Measurements from ENCODE around the gene TTLL3. TPM values are rescaled to one million over a fixed set of nuclear protein-coding genes. Genes with fewer than 3 reads are reported as not detected.
"Not testable (repeated sequence)": the region's sequence is repeated elsewhere in the genome, so short reads cannot be mapped to it uniquely, and the experiment has no call there.

TTLL3 gene
- total RNA-seq, 1 experiment from 2014 or later: 1.4 TPM

DNA sequence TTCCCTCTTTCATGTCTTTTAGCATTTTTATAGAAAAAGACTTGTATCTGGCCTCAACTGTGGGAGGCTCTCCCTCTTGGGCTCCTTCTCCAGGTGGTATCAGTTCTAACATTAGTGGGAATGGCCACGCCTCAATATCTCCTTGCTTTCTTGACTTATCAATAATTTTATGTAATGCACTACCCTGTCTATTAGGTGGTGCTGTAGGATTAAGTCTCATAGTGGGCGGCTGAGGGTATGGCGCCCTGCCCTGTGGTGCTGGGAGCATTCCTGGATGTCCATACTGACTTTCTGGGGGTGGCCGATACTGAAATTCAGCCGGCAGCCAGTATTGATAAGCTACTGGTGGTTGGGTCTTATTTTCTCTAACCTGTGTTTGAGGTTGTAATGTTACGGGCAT lies 42.5 kb downstream of the TTLL3 start:
- no peak for DNase-seq (ENCODE audit: low read depth)

DNA sequence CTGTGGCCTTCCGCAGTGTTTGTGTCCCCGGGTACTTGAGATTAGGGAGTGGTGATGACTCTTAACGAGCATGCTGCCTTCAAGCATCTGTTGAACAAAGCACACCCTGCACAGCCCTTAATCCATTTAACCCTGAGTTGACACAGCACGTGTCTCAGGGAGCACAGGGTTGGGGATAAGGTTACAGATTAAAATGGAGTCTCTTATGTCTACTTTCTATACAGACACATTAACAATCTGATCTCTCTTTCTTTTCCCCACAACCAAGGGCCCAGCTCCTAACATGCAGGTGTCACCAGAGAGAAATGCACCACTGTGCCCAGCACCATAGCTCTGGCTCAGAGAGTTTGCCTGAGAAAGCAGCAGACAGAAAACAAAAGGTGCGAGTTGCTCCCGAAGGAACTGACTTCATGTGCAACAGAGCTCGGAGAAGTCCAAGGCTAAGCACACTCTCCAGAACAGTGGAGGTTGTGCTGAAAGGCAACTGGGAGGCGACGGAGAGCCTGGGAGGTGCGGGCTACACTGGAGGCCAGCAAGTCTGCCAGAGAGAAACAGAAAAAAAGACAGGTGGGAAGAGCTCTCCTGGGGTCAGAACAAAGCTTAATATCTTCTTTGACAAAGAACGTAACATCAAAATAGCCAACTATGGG lies 44.4 kb downstream of the TTLL3 start:
- in situ Hi-C loops (cut with HindIII; ENCODE audit: low pct_unique_long_range_greater_than_20kb, low sequenced_read_pairs); DNase-seq (ENCODE audit: low read depth): not testable (repeated sequence)

More for the DNA sequence above, 42.5 kb downstream of the TTLL3 start:
- in situ Hi-C loops (cut with HindIII; ENCODE audit: low pct_unique_long_range_greater_than_20kb, low sequenced_read_pairs): no loop called here

DNA sequence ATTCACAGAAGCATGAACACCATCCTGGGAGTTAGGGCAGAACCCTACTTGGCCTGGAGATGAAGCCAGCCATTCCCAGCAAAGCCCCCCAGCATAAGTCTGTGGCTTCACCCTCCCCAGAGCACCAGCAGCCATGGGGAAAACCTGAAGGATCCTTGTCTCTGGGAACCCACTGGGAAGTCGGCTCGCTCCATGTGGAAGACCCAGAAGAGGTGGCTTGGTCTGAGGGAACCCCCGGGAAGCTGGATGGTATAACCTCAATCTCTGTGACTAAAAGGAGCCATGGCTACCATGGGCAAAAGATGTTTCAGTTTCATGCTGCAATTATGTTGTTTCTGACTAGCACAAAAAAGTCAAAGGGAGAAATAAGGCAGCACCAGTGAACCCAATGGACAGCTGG lies 45.5 kb downstream of the TTLL3 start:
- no peak for DNase-seq (ENCODE audit: low read depth)
- in situ Hi-C loops (cut with HindIII; ENCODE audit: low pct_unique_long_range_greater_than_20kb, low sequenced_read_pairs): no loop called here

DNA sequence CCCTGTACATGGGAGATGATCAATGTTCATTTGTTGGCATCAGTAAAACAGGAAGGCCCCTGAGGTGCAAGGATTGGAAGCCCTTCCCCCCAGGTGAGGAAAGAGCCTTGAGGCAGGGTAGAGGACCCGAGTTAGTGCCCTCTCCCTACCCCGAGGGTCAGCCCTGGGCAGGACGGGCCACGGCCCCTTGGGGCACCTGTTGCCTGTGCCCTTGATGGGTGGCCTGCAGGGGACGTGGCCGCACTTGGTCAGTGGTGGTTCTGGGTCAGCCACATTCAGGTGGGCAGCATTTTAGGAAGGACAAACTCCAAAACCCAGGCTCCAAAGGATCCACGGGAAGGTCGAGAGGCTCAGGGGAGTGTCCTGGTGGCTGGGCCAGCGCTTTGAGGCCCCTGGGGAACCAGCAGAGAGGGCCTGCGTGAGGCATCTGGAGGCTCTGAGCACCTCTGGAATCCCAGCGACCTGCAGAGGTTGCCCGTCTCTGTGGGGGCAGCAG lies 49.5 kb downstream of the TTLL3 start:
- in situ Hi-C loops (cut with HindIII; ENCODE audit: low pct_unique_long_range_greater_than_20kb, low sequenced_read_pairs): no loop called here
- no peak for DNase-seq (ENCODE audit: low read depth)

DNA sequence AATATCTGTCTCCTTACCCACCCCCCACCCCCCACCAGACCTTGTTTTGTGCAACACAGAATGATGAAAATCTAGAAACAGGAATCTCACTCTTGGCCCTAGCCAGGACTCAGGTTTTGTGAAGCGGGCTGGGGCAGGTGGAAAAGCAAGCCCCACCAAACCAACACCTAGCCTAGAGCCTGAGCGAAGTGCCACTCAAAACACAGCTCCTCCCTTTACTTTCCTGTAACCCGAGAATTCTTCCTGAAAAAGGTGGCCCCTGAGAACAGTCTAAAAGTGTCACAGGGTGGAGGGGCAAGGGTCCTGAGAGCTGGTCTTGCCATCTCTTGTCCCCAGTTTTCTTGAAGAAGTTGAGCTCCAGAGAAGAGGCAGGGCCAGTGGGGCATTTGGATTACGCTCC lies 51.1 kb downstream of the TTLL3 start:
- no peak for DNase-seq (ENCODE audit: low read depth)
- in situ Hi-C loops (cut with HindIII; ENCODE audit: low pct_unique_long_range_greater_than_20kb, low sequenced_read_pairs): no loop called here

DNA sequence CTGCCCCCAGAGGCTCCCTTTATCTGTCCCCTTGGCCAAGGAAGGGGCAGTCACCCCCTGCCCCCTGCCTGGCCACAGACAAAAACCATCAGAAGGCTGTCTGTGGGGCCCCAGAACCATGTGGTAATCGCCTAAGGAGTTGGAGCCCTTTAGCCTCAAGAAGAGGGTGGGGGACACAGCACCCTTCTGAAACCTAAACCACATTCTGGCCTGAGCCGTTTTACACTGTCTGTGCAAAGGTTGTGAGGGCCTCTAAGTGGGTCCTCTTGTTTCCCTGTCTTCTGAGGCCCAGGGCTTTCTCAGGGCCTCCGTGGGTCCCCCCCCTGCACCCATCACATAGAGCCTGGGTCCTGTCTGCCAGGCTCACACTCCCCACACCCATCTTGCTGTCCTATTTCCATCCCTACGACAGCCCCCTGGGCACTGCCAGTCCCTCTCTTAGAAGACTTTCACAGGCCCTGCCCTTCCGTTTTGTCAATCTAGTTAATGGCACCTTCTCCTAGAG lies 51.6 kb downstream of the TTLL3 start:
- in situ Hi-C loops (cut with HindIII; ENCODE audit: low pct_unique_long_range_greater_than_20kb, low sequenced_read_pairs): no loop called here
- DNase-seq (ENCODE audit: low read depth): no peak

DNA sequence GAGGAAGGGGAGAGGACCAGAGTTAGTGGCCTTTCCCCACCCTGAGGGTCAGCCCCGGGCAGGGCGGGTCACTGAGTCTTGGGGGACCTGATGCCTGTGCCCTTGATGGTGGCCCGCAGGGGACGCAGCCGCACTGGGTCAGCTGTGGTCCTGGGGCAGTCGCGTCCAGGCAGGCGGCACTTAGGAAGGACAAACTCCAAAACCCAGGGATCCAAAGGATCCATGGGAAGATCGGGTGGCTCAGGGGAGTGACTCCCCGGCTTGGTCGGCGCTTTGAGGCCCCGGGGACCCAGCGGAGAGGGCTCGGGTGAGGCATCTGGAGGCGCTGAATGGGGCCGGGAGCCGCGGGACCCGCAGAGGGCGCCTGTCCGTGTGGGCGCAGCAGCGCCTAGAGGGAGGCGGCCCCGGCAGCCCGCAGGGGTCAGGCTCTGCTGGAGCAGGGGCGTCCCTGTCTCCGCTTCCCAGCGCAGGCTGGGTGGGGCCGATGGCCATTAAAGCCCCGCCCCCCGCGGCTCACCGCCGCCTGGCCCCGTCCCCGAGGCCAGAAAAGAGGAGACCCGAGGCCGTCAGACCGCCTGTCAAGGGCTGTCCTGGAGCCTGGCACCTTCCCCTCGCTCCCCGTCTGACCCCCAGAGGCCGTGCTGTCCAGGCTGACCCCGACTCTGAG lies 52.5 kb downstream of the TTLL3 start:
- in situ Hi-C loops (cut with HindIII; ENCODE audit: low pct_unique_long_range_greater_than_20kb, low sequenced_read_pairs): no loop called here

DNA sequence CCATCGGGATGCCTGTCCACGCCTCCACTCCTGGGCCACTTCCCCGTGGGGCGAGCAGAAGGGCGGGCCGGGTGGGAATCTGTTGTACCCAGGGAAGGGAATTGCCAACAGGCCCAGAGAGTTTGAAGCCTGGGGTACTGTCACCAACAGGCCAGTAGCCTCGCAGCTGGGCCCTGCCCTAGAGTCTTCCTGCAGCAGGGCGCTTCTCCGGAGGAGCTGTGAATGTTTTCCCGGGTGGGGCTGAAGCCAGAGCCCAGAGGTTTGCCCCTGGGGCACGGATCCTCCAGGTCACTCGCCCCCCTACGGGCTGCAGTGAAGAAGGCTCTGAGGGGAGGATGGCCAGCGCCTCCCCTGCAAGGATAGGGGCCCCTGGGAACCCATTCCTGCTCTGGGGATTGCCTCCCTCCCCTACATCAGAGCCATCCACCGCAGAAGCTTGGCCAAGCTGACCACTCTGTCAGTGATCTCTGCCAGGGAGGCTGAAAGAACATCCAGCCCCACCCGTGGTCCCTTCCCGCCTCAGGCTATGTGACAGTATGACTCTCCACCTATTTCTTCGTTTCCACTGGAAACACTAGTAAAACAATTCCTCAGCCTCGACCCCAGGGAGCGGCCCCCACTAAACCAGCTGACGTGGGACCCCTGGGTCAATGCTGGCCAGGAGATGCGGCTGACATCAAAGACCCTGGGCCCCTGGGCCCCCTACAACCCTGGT lies 53.2 kb downstream of the TTLL3 start:
- in situ Hi-C loops (cut with HindIII; ENCODE audit: low pct_unique_long_range_greater_than_20kb, low sequenced_read_pairs): no loop called here

More for the DNA sequence above, 52.5 kb downstream of the TTLL3 start:
- DNase-seq (ENCODE audit: low read depth): no peak

DNA sequence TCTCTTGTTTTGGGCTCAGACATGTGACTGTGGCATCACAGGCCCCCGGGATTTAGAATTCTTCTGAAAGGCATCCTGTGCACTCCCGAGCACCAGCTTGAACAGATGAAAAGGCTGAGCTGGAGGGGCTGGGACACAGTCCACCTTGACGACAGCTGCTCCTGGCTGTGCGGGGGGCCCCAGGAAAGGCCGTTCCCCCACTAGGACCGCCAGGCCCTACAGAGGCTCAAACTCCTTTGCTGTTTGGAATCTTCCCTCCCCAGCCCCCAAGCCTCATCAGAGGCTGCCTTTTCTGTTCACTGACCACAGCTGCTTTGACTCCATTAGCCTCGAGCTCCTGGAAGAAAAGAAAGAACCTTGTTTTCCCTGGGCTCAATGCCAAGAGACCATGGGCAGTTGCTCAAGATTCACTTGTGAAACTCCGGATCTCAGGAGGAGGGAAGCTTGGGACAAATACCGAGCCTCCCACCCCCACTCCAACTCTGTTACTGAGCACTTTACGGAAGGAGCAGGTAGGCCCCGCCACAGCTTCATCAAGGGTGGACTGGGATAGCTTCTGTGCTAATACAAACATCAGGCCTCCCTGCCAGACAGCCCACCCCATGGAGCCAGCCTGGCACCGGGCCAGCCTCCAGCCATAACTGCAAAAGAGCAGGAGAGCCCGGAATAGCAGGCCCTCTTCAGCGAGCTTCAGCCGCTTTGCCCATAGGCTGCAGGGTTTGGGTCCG lies 54.3 kb downstream of the TTLL3 start:
- DNase-seq (ENCODE audit: low read depth): peak; percentile 8
- in situ Hi-C loops (cut with HindIII; ENCODE audit: low pct_unique_long_range_greater_than_20kb, low sequenced_read_pairs): no loop called here

More for the DNA sequence above, 53.2 kb downstream of the TTLL3 start:
- DNase-seq (ENCODE audit: low read depth): no peak

DNA sequence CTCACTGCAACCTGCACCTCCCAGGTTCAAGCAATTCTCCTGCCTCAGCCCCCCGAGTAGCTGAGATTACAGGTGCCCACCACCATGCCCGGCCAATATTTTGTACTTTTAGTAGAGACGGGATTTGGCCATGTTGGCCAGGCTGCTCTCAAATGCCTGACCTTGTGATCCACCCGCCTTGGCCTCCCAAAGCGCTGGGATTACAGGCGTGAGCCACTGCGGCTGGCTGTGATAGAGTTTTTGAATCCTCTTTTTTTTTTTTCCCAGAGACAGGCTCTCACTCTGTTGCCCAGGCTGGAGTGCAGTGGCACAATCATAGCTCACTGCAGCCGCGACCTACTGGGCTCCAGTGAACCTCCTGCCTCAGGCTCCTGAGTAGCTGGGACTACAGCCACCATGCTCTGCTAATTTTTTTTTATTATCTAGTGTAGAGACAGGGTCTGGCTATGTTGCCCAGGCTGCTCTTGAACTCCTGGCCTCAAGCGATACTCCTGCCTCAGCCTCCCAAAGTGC lies 55.1 kb downstream of the TTLL3 start:
- DNase-seq (ENCODE audit: low read depth); in situ Hi-C loops (cut with HindIII; ENCODE audit: low pct_unique_long_range_greater_than_20kb, low sequenced_read_pairs): not testable (repeated sequence)

DNA sequence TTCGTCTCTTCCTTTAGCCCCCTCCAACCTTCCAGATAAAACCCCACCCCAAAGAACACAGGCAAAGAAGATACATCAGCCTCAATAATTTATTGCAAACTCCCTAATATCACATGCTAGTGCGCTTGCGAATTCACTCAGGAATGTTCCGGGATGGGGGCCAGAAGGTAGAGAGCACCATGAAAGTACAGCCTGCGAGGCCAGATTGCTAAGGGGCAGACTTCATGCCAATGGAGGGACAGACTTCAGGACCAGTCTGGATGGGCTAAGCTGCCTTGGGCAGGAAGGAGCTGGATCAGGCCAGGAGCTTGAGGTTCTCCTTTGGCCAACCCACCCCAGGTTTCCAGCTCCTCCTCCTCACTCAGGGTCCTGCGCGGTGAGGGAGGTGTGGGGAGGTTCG lies 56.6 kb downstream of the TTLL3 start:
- in situ Hi-C loops (cut with HindIII; ENCODE audit: low pct_unique_long_range_greater_than_20kb, low sequenced_read_pairs): no loop called here
- no peak for DNase-seq (ENCODE audit: low read depth)

DNA sequence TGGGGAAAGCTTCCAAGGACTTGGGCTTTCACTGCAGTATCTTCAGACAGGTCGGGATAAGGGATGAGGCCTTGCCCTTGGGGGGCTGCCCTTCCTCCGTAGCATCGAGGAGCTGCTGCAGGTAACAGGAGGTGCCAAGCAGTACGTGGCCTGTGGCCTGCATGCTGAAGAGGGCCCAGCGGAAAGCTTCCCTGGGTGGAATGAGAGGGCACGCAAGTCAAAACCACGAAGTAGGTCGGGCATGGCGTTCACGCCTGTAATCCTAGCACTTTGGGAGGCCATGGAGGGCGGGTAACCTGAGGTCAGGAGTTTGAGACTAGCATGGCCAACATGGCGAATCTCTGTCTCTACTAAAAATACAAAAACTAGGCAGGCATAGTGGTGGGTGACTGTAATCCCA lies 57.0 kb downstream of the TTLL3 start:
- in situ Hi-C loops (cut with HindIII; ENCODE audit: low pct_unique_long_range_greater_than_20kb, low sequenced_read_pairs): no loop called here
- no peak for DNase-seq (ENCODE audit: low read depth)

DNA sequence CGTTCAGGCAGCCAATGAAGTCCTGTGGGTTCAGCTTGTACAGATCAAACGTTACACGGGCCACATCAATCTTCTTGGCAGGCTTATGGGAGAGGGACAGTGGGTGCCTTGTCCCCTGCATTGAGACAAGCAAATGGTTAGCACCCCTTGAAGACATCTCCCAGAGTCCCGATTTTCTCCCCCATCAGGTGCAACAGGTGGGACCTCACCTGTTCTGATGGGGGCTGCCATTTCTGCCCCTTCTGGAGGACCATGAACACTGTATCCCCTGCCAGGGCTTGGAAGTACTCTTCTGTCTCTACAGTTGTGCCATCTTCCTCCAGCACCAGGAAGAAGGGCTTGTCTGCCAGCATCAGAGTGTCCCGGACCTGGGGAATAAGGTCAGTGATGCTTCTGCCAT lies 59.9 kb downstream of the TTLL3 start:
- in situ Hi-C loops (cut with HindIII; ENCODE audit: low pct_unique_long_range_greater_than_20kb, low sequenced_read_pairs): no loop called here
- no peak for DNase-seq (ENCODE audit: low read depth)

DNA sequence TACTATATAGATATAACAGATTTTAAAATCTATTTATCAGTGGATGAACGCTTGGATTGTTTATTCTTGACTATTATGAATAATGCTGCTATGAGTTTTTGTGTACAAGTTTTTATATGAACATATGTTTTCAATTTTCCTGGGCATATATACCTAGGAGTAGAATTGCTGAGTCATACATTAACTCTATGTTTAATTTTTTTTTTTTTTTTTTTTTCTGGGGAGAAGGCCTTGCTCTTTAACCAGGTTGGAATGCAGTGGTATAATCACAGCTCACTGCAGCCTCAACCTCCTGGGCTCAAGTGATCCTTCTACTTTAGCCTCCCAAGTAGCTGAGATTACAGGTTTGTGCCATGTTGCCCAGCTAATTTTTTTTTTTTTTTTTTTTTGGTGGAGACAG lies 60.9 kb downstream of the TTLL3 start:
- in situ Hi-C loops (cut with HindIII; ENCODE audit: low pct_unique_long_range_greater_than_20kb, low sequenced_read_pairs): no loop called here
- peak; percentile 34 for DNase-seq (ENCODE audit: low read depth)

DNA sequence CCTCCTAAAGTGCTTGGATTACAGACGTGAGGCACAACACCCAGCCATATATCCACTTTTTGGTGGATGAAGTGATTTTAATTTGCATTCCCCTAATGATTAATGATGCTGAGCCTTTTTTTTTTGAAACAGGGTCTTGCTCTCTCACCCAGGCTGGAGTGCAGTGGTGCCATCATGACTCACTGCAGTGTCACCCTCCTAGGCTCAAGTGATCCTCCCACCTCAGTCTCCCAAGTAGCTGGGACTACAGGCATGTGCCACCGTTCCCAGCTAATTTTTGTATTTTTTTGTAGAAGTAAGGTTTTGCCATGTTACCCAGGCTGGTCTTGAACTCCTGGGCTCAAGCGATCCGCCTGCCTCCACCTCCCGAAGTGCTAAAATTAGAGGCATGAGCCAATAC lies 62.0 kb downstream of the TTLL3 start:
- in situ Hi-C loops (cut with HindIII; ENCODE audit: low pct_unique_long_range_greater_than_20kb, low sequenced_read_pairs); DNase-seq (ENCODE audit: low read depth): not testable (repeated sequence)

DNA sequence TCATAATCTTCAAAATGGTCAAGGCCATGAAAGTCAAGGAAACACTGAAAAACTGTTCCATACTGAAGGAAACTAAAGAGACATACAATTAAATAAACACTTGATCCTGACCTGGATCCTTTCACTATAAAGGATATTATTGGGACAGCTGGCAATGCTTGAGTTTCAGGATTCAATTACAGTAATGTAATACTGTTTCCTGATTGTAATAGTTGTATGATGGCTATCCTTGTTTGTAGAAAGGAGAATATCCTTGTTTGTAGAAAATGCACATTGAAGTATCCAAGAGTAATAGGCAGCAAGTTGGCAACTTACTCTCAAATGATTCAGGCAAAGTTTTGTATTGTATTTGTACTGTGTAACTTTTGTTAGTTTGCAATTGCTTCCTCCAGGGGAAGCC lies 65.4 kb downstream of the TTLL3 start:
- no peak for DNase-seq (ENCODE audit: low read depth)
- in situ Hi-C loops (cut with HindIII; ENCODE audit: low pct_unique_long_range_greater_than_20kb, low sequenced_read_pairs): no loop called here

DNA sequence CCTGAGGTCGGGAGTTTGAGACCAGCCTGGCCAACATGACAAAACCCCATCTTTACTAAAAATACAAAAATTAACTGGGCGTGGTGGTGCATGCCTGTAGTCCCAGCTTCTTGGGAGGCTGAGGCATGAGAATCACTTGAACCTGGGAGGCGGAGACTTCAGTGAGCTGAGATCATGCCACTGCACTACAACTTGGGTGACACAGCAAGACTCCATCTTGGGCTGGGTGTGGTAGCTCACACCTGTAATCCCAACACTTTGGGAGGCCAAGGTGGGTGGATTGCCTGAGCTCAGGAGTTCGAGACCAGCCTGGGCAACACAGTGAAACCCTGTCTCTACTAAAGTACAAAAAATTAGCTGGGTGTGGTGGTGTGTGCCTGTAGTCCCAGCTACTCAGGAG lies 66.2 kb downstream of the TTLL3 start:
- DNase-seq (ENCODE audit: low read depth); in situ Hi-C loops (cut with HindIII; ENCODE audit: low pct_unique_long_range_greater_than_20kb, low sequenced_read_pairs): not testable (repeated sequence)

DNA sequence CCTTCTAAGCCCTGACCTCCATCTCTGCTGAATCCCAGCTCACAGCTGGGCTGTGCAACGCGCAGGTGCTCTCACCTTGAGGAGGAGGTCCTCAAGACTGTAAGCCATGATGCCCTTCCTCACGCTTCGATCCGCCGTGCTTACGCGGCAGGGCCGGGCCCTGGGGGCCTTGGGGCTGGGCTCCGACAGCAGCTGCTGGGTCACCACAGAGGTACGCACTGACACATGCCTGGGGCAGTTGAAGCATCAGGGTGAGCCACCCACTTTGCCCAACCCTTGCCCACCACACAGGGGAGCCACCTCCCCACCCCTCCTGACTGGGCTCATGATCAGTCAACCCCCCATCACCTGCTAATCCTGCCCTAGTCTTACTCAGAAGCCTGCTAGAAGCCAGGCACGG lies 66.9 kb downstream of the TTLL3 start:
- DNase-seq (ENCODE audit: low read depth): no peak
- in situ Hi-C loops (cut with HindIII; ENCODE audit: low pct_unique_long_range_greater_than_20kb, low sequenced_read_pairs): no loop called here
